Activated naive CD4-positive, alpha-beta T cell treated with anti-CD3 and anti-CD28 coated beads, Interleukin-2, amount 50 U/mL, for 72 hours (primary cell): ENCODE results near the gene VWA2. TPM values are rescaled to one million over a fixed set of nuclear protein-coding genes. Genes with fewer than 3 reads are reported as not detected.

Experiments used
- ATAC-seq, 2 donors: fragments of 150-1000 bp; cut with Tn5 transposase; 2 replicates each; pipeline ENCODE4 v1.10.0; 2021; ENCODE audit warnings: mild to moderate bottlenecking in 2 of 2, moderate library complexity in 2 of 2
- DNase-seq, 2 donors: peaks; one replicate each; pipeline ENCODE4 v3.0.0; 2021 to 2022; ENCODE audit warnings: low spot score in 2 of 2
- H3K27ac Mint-ChIP-seq, 2 donors: one replicate each; pipeline ENCODE4 v1.8.0; 2022; ENCODE audit warnings: mild to moderate bottlenecking in 2 of 2, mixed read lengths in 2 of 2
- H3K36me3 Mint-ChIP-seq, 2 donors: one replicate each; pipeline ENCODE4 v1.8.0; 2022; ENCODE audit warnings: mixed read lengths in 2 of 2
- H3K9me3 Mint-ChIP-seq, 2 donors: one replicate each; pipeline ENCODE4 v1.8.0; 2022; ENCODE audit warnings: mixed read lengths in 2 of 2
- total RNA-seq, 2 donors: library from RNA; stranded (reverse); gene quantifications; one replicate each; pipeline ENCODE4 v1.2.3, GENCODE V29; 2022

The VWA2 gene
- total RNA-seq = under 1 TPM in 1 of 2 donors, not detected in 1; 0.08 TPM

GRCh38 chr10:114239117-114239993 lies at the start of gene VWA2:
Gene VWA2, plus strand, starts transcription at chr10:114239254. Its CDS starts 9,460 bp downstream, at chr10:114248714.
- Mint-ChIP-seq H3K9me3 (no peaks in the 10 kb centered on the region), H3K27ac (no peak within 1 kb of the TSS), H3K36me3 (peaks cover 0 to 4% of the 10 kb centered on the region in 2 donors)
- DNase-seq = peak in 1 of 2 donors; percentile 41
- peak; percentile 70 to 87 for ATAC-seq

GRCh38 chr10:114189700-114190099 lies 49.4 kb upstream of the VWA2 start:
- DNase-seq (no peak), ATAC-seq (no peak)
- no peak overlapping the region for H3K27ac Mint-ChIP-seq
- no peaks in the 10 kb centered on the region for H3K9me3 Mint-ChIP-seq
- H3K36me3 Mint-ChIP-seq = no peaks in the 10 kb centered on the region

- peak; percentile 31 to 80 for ATAC-seq
- H3K36me3 Mint-ChIP-seq = no peaks in the 10 kb centered on the region
- H3K27ac Mint-ChIP-seq = no peak overlapping the region
- DNase-seq = no peak
- no peaks in the 10 kb centered on the region for H3K9me3 Mint-ChIP-seq
These were observed 44.0 kb upstream of the VWA2 start for GRCh38 chr10:114195079-114195478.

- DNase-seq = no peak
- H3K9me3 Mint-ChIP-seq = no peaks in the 10 kb centered on the region
- no peak for ATAC-seq
- no peaks in the 10 kb centered on the region for H3K36me3 Mint-ChIP-seq
- H3K27ac Mint-ChIP-seq = no peak overlapping the region
These were observed 39.8 kb upstream of the VWA2 start for GRCh38 chr10:114199239-114199638.

GRCh38 chr10:114202812-114203211 lies 36.2 kb upstream of the VWA2 start:
- DNase-seq = no peak
- Mint-ChIP-seq H3K27ac (no peak overlapping the region), H3K36me3 (no peaks in the 10 kb centered on the region), H3K9me3 (no peaks in the 10 kb centered on the region)
- no peak for ATAC-seq

GRCh38 chr10:114206902-114207301 lies 32.2 kb upstream of the VWA2 start:
- H3K9me3 Mint-ChIP-seq = no peaks in the 10 kb centered on the region
- ATAC-seq (no peak), DNase-seq (no peak)
- H3K36me3 Mint-ChIP-seq = no peaks in the 10 kb centered on the region
- H3K27ac Mint-ChIP-seq = no peak overlapping the region

- Mint-ChIP-seq H3K27ac (no peak overlapping the region), H3K36me3 (no peaks in the 10 kb centered on the region)
These were observed 31.7 kb upstream of the VWA2 start for GRCh38 chr10:114207349-114207748.

GRCh38 chr10:114208351-114208750 lies 30.7 kb upstream of the VWA2 start:
- Mint-ChIP-seq H3K27ac (no peak overlapping the region), H3K9me3 (no peaks in the 10 kb centered on the region), H3K36me3 (no peaks in the 10 kb centered on the region)
- DNase-seq = no peak
- ATAC-seq = no peak

More at GRCh38 chr10:114207349-114207748, 31.7 kb upstream of the VWA2 start:
- no peak for ATAC-seq
- H3K9me3 Mint-ChIP-seq = no peaks in the 10 kb centered on the region
- DNase-seq = no peak

- Mint-ChIP-seq H3K36me3 (no peaks in the 10 kb centered on the region), H3K9me3 (no peaks in the 10 kb centered on the region), H3K27ac (no peak overlapping the region)
- ATAC-seq = no peak
- no peak for DNase-seq
These were observed 26.9 kb upstream of the VWA2 start for GRCh38 chr10:114212153-114212552.

- H3K36me3 Mint-ChIP-seq = no peaks in the 10 kb centered on the region
- ATAC-seq = no peak
- DNase-seq = no peak
- H3K9me3 Mint-ChIP-seq = no peaks in the 10 kb centered on the region
- H3K27ac Mint-ChIP-seq = no peak overlapping the region
These were observed 24.0 kb upstream of the VWA2 start for GRCh38 chr10:114215033-114215432.

- Mint-ChIP-seq H3K27ac (no peak overlapping the region), H3K36me3 (no peaks in the 10 kb centered on the region), H3K9me3 (no peaks in the 10 kb centered on the region)
- DNase-seq (no peak), ATAC-seq (no peak)
These were observed 18.8 kb upstream of the VWA2 start for GRCh38 chr10:114220281-114220680.

GRCh38 chr10:114221235-114221634 lies 17.8 kb upstream of the VWA2 start:
- H3K9me3 Mint-ChIP-seq = no peaks in the 10 kb centered on the region

GRCh38 chr10:114223066-114223465 lies 16.0 kb upstream of the VWA2 start:
- Mint-ChIP-seq H3K36me3 (no peaks in the 10 kb centered on the region), H3K9me3 (no peaks in the 10 kb centered on the region), H3K27ac (no peak overlapping the region)
- DNase-seq (no peak), ATAC-seq (no peak)

More at GRCh38 chr10:114221235-114221634, 17.8 kb upstream of the VWA2 start:
- H3K27ac Mint-ChIP-seq = no peak overlapping the region
- ATAC-seq (no peak), DNase-seq (no peak)
- no peaks in the 10 kb centered on the region for H3K36me3 Mint-ChIP-seq

- Mint-ChIP-seq H3K36me3 (no peaks in the 10 kb centered on the region), H3K9me3 (no peaks in the 10 kb centered on the region), H3K27ac (no peak overlapping the region)
- DNase-seq (no peak), ATAC-seq (no peak)
These were observed 10.9 kb upstream of the VWA2 start for GRCh38 chr10:114228156-114228555.

GRCh38 chr10:114232561-114233176 lies 6.4 kb upstream of the VWA2 start:
- H3K9me3 Mint-ChIP-seq = no peaks in the 10 kb centered on the region
- DNase-seq (no peak), ATAC-seq (no peak)
- no peaks in the 10 kb centered on the region for H3K36me3 Mint-ChIP-seq
- H3K27ac Mint-ChIP-seq = no peak overlapping the region

- H3K27ac Mint-ChIP-seq = no peak overlapping the region
- DNase-seq (no peak), ATAC-seq (no peak)
- H3K9me3 Mint-ChIP-seq = no peaks in the 10 kb centered on the region
- H3K36me3 Mint-ChIP-seq = peaks cover 0 to 4% of the 10 kb centered on the region in 2 donors
These were observed 5.6 kb upstream of the VWA2 start for GRCh38 chr10:114233482-114233881.

GRCh38 chr10:114234132-114234531 lies 4.9 kb upstream of the VWA2 start:
- Mint-ChIP-seq H3K9me3 (no peaks in the 10 kb centered on the region), H3K36me3 (peaks cover 0 to 4% of the 10 kb centered on the region in 2 donors), H3K27ac (no peak overlapping the region)
- peak; percentile 56 to 83 for ATAC-seq
- no peak for DNase-seq

GRCh38 chr10:114239994-114240345 lies 916 bp downstream of the VWA2 start:
- ATAC-seq (no peak), DNase-seq (no peak)
- no peak overlapping the region for H3K27ac Mint-ChIP-seq
- H3K9me3 Mint-ChIP-seq = no peaks in the 10 kb centered on the region
- H3K36me3 Mint-ChIP-seq = peaks cover 0 to 4% of the 10 kb centered on the region in 2 donors
